Dedifferentiated amniotic fluid mesenchymal stem cell (primary cell): ENCODE results near the gene LILRB3.
"Not testable (repeated sequence)": the region's sequence is repeated elsewhere in the genome, so short reads cannot be mapped to it uniquely, and the experiment has no call there.

Experiments
- DNase-seq: peaks from one replicate; pipeline ENCODE4 v3.0.0-alpha.2; 2016; ENCODE audit errors: extremely low spot score

The LILRB3 gene

GRCh38 chr19:54189735-54190502, 32.9 kb downstream of the LILRB3 start:
- DNase-seq, result peak; percentile 100

GRCh38 chr19:54189145-54189734, 33.6 kb downstream of the LILRB3 start, which contains the start of gene MBOAT7:
Gene MBOAT7 (minus strand): TSS chr19:54189580. CDS start chr19:54188508, 1,072 bp downstream.
- DNase-seq, result no peak

GRCh38 chr19:54188215-54188871, 34.5 kb downstream of the LILRB3 start:
- DNase-seq, result peak; percentile 33

GRCh38 chr19:54186934-54187381, 35.8 kb downstream of the LILRB3 start:
- no peak for DNase-seq

- no peak for DNase-seq
These were observed 36.5 kb downstream of the LILRB3 start for GRCh38 chr19:54186351-54186750.

GRCh38 chr19:54183431-54183830, 39.4 kb downstream of the LILRB3 start:
- DNase-seq, result no peak

- not testable (repeated sequence) for DNase-seq
These were observed 40.9 kb downstream of the LILRB3 start for GRCh38 chr19:54181894-54182293.

GRCh38 chr19:54180691-54181091, 42.1 kb downstream of the LILRB3 start:
- DNase-seq, result no peak

- no peak for DNase-seq
These were observed 42.8 kb downstream of the LILRB3 start for GRCh38 chr19:54179921-54180461.

GRCh38 chr19:54179262-54179852, 43.5 kb downstream of the LILRB3 start:
- no peak for DNase-seq

- DNase-seq, result no peak
These were observed 44.1 kb downstream of the LILRB3 start for GRCh38 chr19:54178581-54179261.

GRCh38 chr19:54173951-54174834, 48.6 kb downstream of the LILRB3 start:
- no peak for DNase-seq

- no peak for DNase-seq
These were observed 49.5 kb downstream of the LILRB3 start for GRCh38 chr19:54173359-54173699.

GRCh38 chr19:54172471-54173358, 50.1 kb downstream of the LILRB3 start, which contains the start of gene TMC4:
Gene TMC4 (minus strand): TSS chr19:54173160. CDS start chr19:54173117, 43 bp downstream.
- DNase-seq, result no peak

- DNase-seq, result not testable (repeated sequence)
These were observed 50.9 kb downstream of the LILRB3 start for GRCh38 chr19:54171736-54172431.

- DNase-seq, result no peak
These were observed 53.6 kb downstream of the LILRB3 start for GRCh38 chr19:54169149-54169740.

- DNase-seq, result peak; percentile 86
These were observed 54.5 kb downstream of the LILRB3 start for GRCh38 chr19:54168174-54168917.
